SU-DHL-6 (cell line): ENCODE results near the gene CXADR.

Source experiments
- H2AFZ ChIP-seq: fragments of 200-600 bp; sonication (generic); 2 replicates; pipeline ENCODE4 v1.6.1; 2014; ENCODE audit warnings: low read depth, mild to moderate bottlenecking, moderate library complexity, mixed read lengths, antibody characterized with exemption, low read length; ENCODE audit not compliant: severe bottlenecking
- H3F3A ChIP-seq: fragments of 200-600 bp; shearing (Covaris generic); 2 replicates; pipeline ENCODE4 v1.6.0; 2016; ENCODE audit warnings: antibody characterized with exemption, mild to moderate bottlenecking; ENCODE audit not compliant: insufficient read depth
- H3K27ac ChIP-seq: fragments of 200-600 bp; sonication (generic); 2 replicates; pipeline ENCODE4 v1.5.1; 2016; ENCODE audit warnings: low read depth, mild to moderate bottlenecking, low read length, moderate library complexity, mixed read lengths
- H3K27me3 ChIP-seq: fragments of 200-600 bp; sonication (generic), shearing (Covaris generic); 2 replicates; pipeline ENCODE4 v1.6.0; 2014; ENCODE audit warnings: mild to moderate bottlenecking, low read length
- H3K36me3 ChIP-seq: fragments of 200-600 bp; sonication (generic); 2 replicates; pipeline ENCODE4 v1.6.1; 2014; ENCODE audit warnings: mild to moderate bottlenecking, low read length, mixed read lengths
- H3K4me2 ChIP-seq: fragments of 300-600, 200-600 bp; shearing (Covaris generic), sonication (generic); 2 replicates; pipeline ENCODE4 v1.6.0; 2014; ENCODE audit warnings: low read length, low read depth, mild to moderate bottlenecking; ENCODE audit not compliant: poor library complexity, severe bottlenecking
- H3K4me3 ChIP-seq: fragments of 200-600 bp; sonication (generic); 2 replicates; pipeline ENCODE4 v1.5.1; 2014; ENCODE audit warnings: antibody characterized with exemption, low read length, mild to moderate bottlenecking, mixed read lengths; ENCODE audit not compliant: insufficient read depth, poor library complexity, severe bottlenecking
- H3K79me2 ChIP-seq: fragments of 200-600 bp; sonication (generic); 2 replicates; pipeline ENCODE4 v1.6.1; 2014; ENCODE audit warnings: mild to moderate bottlenecking, low read length, moderate library complexity; ENCODE audit not compliant: insufficient read depth
- H3K9ac ChIP-seq: fragments of 200-600 bp; sonication (generic); 2 replicates; pipeline ENCODE4 v1.7.0; 2014; ENCODE audit warnings: mild to moderate bottlenecking, low read length
- H3K9me2 ChIP-seq: fragments of 200-600 bp; sonication (generic); replicated peaks from 2 replicates; pipeline ENCODE4 v1.6.1; 2014; ENCODE audit warnings: low read length; ENCODE audit not compliant: insufficient read depth
- H3K9me3 ChIP-seq: fragments of 200-600 bp; sonication (generic); 2 replicates; pipeline ENCODE4 v1.6.1; 2014; ENCODE audit warnings: low read length, mixed read lengths; ENCODE audit not compliant: insufficient read depth
- H4K20me1 ChIP-seq: fragments of 200-600 bp; sonication (generic); 2 replicates; pipeline ENCODE4 v1.6.1; 2014; ENCODE audit warnings: low read depth, mild to moderate bottlenecking, antibody characterized with exemption, low read length, moderate library complexity, mixed read lengths
- CTCF ChIP-seq: fragments of 200-600 bp; sonication (generic); IDR thresholded peaks from one replicate; pipeline ENCODE4 v1.5.1; 2017; ENCODE audit warnings: antibody characterized with exemption, mild to moderate bottlenecking, low read length, moderate library complexity; ENCODE audit not compliant: insufficient read depth, poor library complexity, severe bottlenecking
- EZH2phosphoT487 ChIP-seq: fragments of 200-600 bp; sonication (generic), shearing (Covaris generic); conservative IDR thresholded peaks from 2 replicates; pipeline ENCODE4 v1.6.1; 2018; ENCODE audit warnings: mild to moderate bottlenecking, antibody characterized with exemption, low read length, moderate library complexity, mixed read lengths

The CXADR gene

GRCh38 chr21:17578876-17579275 lies 66.0 kb downstream of the CXADR start:
- Histone ChIP-seq H3K4me3 (no peak overlapping the region), H3K27ac (no peak overlapping the region), H3K9ac (no peak overlapping the region), H3K27me3 (no peaks in the 10 kb centered on the region), H4K20me1 (no peaks in the 10 kb centered on the region), H2AFZ (no peak overlapping the region), H3F3A (no peaks in the 10 kb centered on the region), H3K9me3 (no peaks in the 10 kb centered on the region), H3K36me3 (no peaks in the 10 kb centered on the region), H3K4me2 (no peak overlapping the region), H3K79me2 (no peaks in the 10 kb centered on the region), H3K9me2 (no peaks in the 10 kb centered on the region)
- no peak for TF ChIP-seq CTCF
- no peak for TF ChIP-seq EZH2phosphoT487

- no peaks in the 10 kb centered on the region for H3K9me2 ChIP-seq
- no peak overlapping the region for H3K27ac ChIP-seq
- H3K79me2 ChIP-seq, result no peaks in the 10 kb centered on the region
- no peak overlapping the region for H3K4me2 ChIP-seq
- H3K9ac ChIP-seq, result no peak overlapping the region
- no peak for TF ChIP-seq CTCF
- no peak for TF ChIP-seq EZH2phosphoT487
- no peak overlapping the region for H2AFZ ChIP-seq
- H3K4me3 ChIP-seq, result no peak overlapping the region
- no peaks in the 10 kb centered on the region for H3K36me3 ChIP-seq
- H4K20me1 ChIP-seq, result no peaks in the 10 kb centered on the region
- no peaks in the 10 kb centered on the region for H3F3A ChIP-seq
- no peaks in the 10 kb centered on the region for H3K9me3 ChIP-seq
- H3K27me3 ChIP-seq, result no peaks in the 10 kb centered on the region
Observed at GRCh38 chr21:17580319-17580718, 67.5 kb downstream of the CXADR start.

- H3K9me2 ChIP-seq, result no peaks in the 10 kb centered on the region
- no peak overlapping the region for H2AFZ ChIP-seq
- no peak overlapping the region for H3K4me2 ChIP-seq
- no peak overlapping the region for H3K27ac ChIP-seq
- H4K20me1 ChIP-seq, result no peaks in the 10 kb centered on the region
- H3K27me3 ChIP-seq, result no peaks in the 10 kb centered on the region
- no peak overlapping the region for H3K4me3 ChIP-seq
- H3K9ac ChIP-seq, result no peak overlapping the region
- H3K36me3 ChIP-seq, result no peaks in the 10 kb centered on the region
- H3K9me3 ChIP-seq, result no peaks in the 10 kb centered on the region
- no peaks in the 10 kb centered on the region for H3K79me2 ChIP-seq
- TF ChIP-seq CTCF (no peak), EZH2phosphoT487 (no peak)
- peaks cover 4% of the 10 kb centered on the region; the same call in 1 of the 2 replicates for H3F3A ChIP-seq
Observed at GRCh38 chr21:17583898-17584297, 71.1 kb downstream of the CXADR start.
